Ureter (tissue), 1 donor: ENCODE results near the gene HSD17B8. TPM values are rescaled to one million over a fixed set of nuclear protein-coding genes. Genes with fewer than 3 reads are reported as not detected.

Experiments used
- DNase-seq: peaks from one replicate; pipeline ENCODE4 v3.0.0-alpha.2; 2020; ENCODE audit warnings: low spot score
- total RNA-seq: library from RNA; stranded (reverse); gene quantifications from one replicate; pipeline ENCODE4 v1.2.4, GENCODE V29; 2023
- donor health status: DM: yes; HTN: yes; CAD: no.

HSD17B8 gene
- total RNA-seq, 1 donor from 2014 or later = 28.6 TPM

DNA sequence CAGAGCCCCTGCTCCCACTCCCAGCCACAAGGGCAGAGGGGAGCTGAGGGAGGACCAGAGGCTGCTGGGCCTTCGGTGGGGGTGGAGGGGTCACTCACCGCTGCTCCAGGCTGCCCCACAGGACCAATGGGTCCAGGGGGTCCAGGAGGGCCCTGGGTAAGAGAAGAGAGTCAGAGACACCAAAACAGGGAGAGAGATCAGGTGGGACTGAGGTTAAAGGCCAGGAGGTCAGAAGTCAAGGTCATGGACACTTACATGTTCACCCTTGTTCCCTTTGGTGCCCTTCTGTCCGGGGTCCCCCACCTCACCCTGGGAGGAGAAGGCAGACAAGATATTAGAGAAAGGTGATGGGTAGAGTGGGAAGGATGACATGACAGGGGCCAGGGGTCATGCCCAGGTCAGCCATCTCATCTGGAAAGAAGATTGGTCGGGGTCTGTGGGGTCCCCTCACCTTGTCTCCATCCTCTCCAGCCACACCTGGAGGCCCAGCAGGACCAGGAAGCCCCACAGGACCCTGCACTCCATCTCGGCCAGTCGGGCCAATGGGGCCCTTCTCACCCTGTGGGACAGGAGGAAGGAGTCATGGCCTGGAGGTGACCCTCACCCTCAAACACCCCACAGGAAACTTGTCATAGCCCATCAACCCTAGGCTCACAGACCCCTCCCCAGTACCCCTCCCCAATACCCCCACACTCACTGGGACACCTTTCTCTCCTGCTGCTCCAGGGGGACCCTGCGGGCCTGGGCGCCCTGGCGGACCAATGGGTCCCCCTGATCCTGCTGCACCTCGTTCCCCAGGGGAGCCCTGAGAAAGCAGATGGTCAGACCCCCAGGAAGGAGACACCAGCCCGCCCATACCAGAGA is 33.2 kb upstream of the HSD17B8 start:
- no peak for DNase-seq

DNA sequence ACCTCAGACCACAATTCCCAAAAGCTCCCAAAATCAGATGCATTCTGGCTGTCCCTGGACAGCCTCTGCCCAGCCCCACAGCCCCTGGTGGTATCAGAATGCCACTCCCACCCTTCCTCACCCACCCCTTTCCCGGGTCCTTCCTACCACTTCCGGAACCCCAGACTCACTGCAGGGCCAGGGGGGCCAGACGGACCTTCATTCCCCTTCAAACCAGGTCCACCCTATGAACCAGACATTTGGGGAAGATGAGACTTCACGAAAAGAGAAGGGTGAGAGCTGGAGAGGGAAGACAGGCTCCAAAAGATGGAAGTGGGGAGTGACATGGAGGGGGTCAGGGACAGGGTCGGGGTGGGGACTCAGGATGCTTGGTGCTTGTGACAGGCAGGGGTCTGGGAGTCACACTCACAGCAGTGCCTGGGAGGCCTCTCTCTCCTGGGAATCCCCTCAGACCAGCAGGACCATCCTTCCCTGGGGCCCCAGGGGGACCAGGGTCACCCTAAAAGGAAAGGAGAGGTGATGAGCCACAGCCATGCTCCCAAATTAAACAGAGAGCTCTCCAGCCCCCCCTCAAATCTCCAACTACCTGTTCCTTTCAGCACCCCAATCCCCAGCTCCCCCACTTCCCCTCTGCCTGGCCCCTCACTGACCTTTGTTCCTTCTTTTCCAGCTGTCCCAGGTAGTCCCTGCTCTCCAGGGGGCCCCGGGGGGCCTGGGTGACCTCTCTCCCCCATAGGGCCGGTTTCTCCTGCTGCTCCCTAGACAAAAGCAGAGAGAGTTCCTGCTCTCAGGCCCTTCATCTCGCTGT is 32.4 kb upstream of the HSD17B8 start:
- no peak for DNase-seq

- DNase-seq = no peak
Observed at GRCh38 chr6:33172688-33173534, 31.5 kb upstream of the HSD17B8 start.

- no peak for DNase-seq
Observed at GRCh38 chr6:33173535-33174180, 30.8 kb upstream of the HSD17B8 start.

DNA sequence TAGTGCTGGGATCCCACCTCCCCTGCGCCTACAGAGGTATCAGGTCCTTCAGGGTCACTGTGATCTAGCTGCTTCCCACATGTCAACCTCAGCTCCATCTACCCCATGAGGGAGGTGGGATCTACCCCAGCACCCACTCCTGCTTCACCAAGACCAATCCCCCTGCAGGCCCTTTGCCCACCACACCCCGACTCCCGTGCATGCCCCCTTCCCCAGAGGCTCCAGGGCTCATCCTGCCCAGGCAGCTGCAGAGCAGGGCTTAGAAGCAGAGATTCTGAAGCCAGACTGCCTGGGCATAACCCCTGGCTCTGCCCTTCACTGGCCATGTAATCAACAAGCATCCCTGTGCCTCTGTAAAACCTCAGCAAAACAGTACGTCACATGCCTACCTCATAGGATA is 29.7 kb upstream of the HSD17B8 start:
- no peak for DNase-seq

GRCh38 chr6:33175436-33176069 is 28.9 kb upstream of the HSD17B8 start:
- no peak for DNase-seq

GRCh38 chr6:33176906-33177305 is 27.5 kb upstream of the HSD17B8 start:
- no peak for DNase-seq

DNA sequence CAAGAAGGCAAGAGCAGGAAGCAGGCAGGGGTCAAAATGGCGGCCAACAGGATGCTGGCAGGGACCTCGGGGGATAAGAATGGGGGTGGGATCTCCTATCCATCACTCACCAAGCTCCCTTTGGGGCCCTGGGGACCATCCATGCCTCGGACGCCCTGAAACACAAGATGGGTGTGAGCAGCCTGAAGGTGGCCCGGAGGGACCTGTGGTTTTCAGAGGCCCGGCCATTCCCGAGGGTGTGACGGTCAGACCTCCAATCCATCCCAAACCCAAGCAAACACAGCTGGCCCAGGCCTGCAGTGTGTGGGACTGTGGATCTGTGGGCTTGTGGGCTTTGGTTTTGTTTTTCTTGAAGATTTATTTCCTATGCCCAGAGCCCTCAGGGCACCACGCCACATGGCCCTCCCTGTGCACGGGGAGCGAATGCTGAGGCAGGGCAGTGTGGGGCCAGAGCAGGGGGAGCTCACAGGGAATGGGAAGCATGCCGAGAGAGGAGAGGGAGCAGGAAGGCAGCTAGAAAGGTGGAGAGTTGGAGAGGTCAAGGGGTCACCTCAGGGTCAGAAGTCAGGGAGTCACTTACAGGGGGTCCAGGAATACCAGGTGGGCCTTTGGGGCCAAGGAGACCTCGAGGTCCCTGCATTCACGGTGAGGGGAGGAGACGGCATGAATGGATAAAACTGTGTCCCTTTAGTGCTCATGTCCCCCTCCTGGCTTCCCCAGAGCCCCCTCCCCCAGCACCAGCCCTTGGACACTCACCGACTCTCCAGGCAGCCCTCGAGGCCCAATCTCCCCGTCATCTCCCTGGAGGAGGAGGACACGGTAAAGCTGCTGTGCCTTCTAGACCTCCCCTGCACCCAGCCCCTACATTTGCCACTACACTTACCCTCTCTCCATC is 26.7 kb upstream of the HSD17B8 start:
- DNase-seq = no peak

DNA sequence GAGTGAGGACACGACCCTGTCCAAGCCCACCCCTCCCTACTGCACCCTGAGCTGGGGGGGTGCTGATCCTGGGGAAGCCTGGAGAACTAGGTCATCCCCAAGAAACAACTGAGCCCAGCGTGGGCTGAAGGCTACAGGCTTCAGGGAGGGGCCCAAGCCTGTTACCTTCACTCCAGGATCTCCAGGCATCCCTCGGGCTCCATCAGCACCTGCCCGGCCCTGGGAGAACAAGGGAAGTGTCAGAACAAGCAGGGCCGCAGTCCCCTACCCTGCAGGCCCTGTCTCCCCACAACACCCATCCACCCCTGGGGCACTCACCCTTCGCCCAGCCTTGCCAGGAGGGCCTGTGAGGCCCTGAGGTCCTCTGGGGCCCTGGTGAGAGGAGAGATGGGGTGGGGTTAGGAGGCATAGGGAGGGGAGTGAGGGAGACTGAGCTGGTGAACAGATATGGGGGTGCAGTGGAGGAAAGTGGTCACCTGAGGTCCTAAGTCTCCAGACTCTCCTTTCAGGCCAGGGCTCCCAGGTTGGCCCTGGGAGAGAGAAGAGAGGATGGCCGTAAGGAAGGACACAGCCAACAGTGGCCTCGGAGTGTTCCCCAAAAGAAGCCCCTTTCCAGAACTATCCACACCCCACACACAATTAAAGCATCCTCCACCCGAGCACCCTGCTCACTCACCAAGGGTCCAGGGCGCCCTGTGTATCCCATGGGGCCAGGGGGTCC is 25.5 kb upstream of the HSD17B8 start:
- DNase-seq = no peak

DNA sequence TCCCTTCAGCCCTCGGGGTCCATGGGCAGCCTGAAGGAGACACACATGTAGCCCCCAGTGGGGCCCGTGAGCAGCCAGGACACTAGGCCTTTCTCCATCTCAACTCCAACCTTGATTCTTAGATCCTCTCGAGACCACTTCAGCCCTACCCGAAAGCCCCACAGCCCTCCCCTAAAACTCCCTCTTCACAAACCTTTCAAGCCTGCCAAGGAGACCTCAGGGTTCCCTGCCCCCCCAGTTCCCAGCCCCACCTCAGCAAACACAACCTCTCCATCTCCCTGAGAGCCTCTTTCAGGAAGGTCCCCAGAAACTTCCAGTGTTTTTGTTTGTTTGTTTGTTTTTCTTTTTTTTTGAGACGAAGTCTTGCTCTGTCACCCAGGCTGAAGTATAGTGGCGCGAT is 23.3 kb upstream of the HSD17B8 start:
- no peak for DNase-seq

- no peak for DNase-seq
Observed at GRCh38 chr6:33183071-33183683, 21.3 kb upstream of the HSD17B8 start.

DNA sequence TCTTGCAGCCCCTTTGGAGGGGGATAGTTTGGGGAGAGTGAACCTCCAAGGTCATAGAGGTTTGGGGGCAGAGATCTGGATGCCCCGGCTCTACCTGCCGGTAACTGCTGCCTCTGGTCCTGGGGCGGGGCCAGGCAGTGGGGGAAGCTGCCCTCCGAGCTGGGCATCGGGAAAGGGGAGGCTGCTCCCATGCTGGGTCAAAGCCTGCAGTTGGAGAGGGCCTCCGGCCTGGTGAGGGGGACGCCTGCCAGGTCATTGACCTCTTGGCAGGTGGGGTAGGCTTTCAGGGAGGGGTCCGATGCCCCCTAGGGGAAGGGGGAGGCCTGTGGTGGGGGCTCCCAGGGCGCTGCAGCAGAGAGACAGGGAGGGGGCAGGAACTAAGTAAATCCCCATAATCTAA is 19.3 kb upstream of the HSD17B8 start:
- DNase-seq = no peak

- DNase-seq = no peak
Observed at GRCh38 chr6:33185654-33186187, 18.7 kb upstream of the HSD17B8 start.

- DNase-seq = no peak
Observed at GRCh38 chr6:33187809-33188208, 16.6 kb upstream of the HSD17B8 start.

GRCh38 chr6:33189164-33189563 is 15.3 kb upstream of the HSD17B8 start:
- DNase-seq = no peak

DNA sequence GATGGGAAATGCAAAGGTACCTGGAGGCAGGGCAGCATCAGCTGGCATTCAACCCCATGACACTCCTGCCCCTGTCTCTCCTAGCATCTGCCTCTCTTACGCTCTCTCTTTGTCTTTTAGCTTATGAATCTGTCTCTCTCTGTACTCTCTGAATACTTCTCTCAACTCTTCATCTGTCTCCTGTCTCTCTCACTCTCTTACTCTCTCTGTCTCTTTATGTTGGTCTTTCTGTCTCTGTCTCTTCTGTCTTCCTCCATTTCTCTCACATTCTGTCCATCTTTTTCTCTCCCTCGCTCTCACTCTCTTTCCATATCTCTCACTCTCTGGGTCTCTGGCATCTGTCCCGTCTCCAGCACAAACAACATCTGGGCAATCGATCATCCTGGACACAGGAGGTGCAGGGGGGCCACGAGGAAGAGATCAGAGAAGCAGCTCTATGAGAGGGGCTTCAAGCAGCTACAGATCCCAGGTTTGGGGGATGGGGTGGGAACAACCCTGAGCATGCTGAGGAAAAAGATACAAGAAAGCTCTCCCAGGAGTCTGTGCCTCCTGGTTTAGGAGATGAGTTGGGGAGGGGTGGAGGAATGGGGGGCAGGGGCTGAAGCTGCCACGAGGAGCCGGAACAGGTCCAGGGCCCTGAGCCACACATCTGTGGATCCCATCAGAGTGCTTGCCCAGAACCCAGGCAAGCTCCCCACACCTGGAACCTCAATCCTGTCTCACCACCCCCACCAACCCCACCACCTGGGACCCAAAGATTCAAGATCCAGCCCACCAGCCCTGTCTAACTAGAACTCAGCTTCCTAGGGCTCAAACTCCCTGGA is 14.6 kb upstream of the HSD17B8 start:
- no peak for DNase-seq

- DNase-seq = no peak
Observed at GRCh38 chr6:33190504-33191107, 13.8 kb upstream of the HSD17B8 start.
